Calu3 (cell line): ENCODE data around the gene HIRIP3. TPM values are rescaled to one million over a fixed set of nuclear protein-coding genes. Genes with fewer than 3 reads are reported as not detected.

ENCODE experiments used
- BruUV-seq: library from RNA; stranded (reverse); fragments of 400-500 nt; replicated peaks from 2 replicates; lab custom pipeline; 2021; lab: Mats Ljungman, UMichigan
- CTCF ChIA-PET: fragments of 300-600 bp; sonication (Branson Sonifier 250); formaldehyde crosslinking; loops from one replicate; lab custom pipeline; 2022; ENCODE audit warnings: antibody characterized with exemption; lab: Charles Lee
- DNase-seq: peaks from one replicate; pipeline ENCODE4 v3.0.0; 2022
- H3K27ac Mint-ChIP-seq: one replicate; pipeline ENCODE4 v1.8.0; 2022; ENCODE audit warnings: mixed read lengths; ENCODE audit not compliant: unreplicated experiment
- H3K27me3 Mint-ChIP-seq: one replicate; pipeline ENCODE4 v1.8.0; 2022; ENCODE audit warnings: mixed read lengths; ENCODE audit not compliant: unreplicated experiment
- H3K36me3 Mint-ChIP-seq: one replicate; pipeline ENCODE4 v1.8.0; 2022; ENCODE audit warnings: mild to moderate bottlenecking, moderate library complexity, mixed read lengths; ENCODE audit not compliant: insufficient read depth, unreplicated experiment
- H3K4me1 Mint-ChIP-seq: one replicate; pipeline ENCODE4 v1.8.0; 2022; ENCODE audit warnings: mild to moderate bottlenecking, low read depth, mixed read lengths; ENCODE audit not compliant: unreplicated experiment
- H3K4me3 Mint-ChIP-seq: one replicate; pipeline ENCODE4 v1.8.0; 2022; ENCODE audit warnings: mild to moderate bottlenecking, low read depth, moderate library complexity, mixed read lengths; ENCODE audit not compliant: unreplicated experiment
- H3K9me3 Mint-ChIP-seq: one replicate; pipeline ENCODE4 v1.8.0; 2022; ENCODE audit warnings: low read depth, mixed read lengths; ENCODE audit not compliant: unreplicated experiment
- intact Hi-C: fragments of 100-400 bp; cut with micrococcal nuclease; formaldehyde crosslinking; loops from one replicate; pipeline ENCODE4 v1.10.0; 2022; ENCODE audit not compliant: unreplicated experiment
- total RNA-seq: library from RNA; stranded (reverse); gene quantifications from 2 replicates; pipeline ENCODE4 v1.2.3, GENCODE V29; 2022
- TF ChIP-seq, protein P1 (sequence below): fragments of 200-600 bp; IDR thresholded peaks from one replicate; pipeline ENCODE4 v1.8.0; 2022; ENCODE audit warnings: antibody characterized with exemption; ENCODE audit not compliant: unreplicated experiment

The HIRIP3 gene
- total RNA-seq, 1 experiment from 2014 or later, result 28.5 TPM

DNA sequence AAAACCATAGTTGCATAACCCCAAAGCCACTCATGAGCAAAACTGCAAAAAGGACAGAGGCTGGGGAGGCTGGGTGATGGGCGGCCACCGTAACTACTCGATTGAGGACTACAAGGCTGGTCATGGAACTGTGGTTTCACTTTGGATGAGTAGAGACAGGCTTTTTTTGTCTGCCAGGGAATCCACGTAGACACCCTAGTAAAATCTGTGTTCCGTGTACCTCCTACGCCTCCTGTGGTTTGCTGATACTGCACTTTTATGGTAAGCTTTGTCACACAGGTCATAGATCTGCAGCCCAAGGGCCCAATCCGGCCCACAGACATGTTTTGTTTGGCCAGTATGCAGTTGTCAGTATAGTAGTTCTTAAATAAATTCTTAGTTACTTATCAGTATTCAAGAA is 37.9 kb upstream of the HIRIP3 start:
- BruUV-seq, result no TSS peak
- Mint-ChIP-seq H3K27ac (no peak overlapping the region), H3K27me3 (peaks cover 76% of the 10 kb centered on the region), H3K4me3 (no peak overlapping the region), H3K36me3 (no peaks in the 10 kb centered on the region), H3K4me1 (peaks cover under 1% of the 10 kb centered on the region), H3K9me3 (no peaks in the 10 kb centered on the region)
- TF ChIP-seq, protein P1, sequence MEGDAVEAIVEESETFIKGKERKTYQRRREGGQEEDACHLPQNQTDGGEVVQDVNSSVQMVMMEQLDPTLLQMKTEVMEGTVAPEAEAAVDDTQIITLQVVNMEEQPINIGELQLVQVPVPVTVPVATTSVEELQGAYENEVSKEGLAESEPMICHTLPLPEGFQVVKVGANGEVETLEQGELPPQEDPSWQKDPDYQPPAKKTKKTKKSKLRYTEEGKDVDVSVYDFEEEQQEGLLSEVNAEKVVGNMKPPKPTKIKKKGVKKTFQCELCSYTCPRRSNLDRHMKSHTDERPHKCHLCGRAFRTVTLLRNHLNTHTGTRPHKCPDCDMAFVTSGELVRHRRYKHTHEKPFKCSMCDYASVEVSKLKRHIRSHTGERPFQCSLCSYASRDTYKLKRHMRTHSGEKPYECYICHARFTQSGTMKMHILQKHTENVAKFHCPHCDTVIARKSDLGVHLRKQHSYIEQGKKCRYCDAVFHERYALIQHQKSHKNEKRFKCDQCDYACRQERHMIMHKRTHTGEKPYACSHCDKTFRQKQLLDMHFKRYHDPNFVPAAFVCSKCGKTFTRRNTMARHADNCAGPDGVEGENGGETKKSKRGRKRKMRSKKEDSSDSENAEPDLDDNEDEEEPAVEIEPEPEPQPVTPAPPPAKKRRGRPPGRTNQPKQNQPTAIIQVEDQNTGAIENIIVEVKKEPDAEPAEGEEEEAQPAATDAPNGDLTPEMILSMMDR, result no peak
- CTCF ChIA-PET, result interaction anchor here (0.6 to 1.0 kb wide), 2 partner anchors 15 to 116 kb away, joined by 3 read pairs; no protein-coding TSS in a partner anchor
- intact Hi-C loops, result no loop called here
- no peak for DNase-seq

DNA sequence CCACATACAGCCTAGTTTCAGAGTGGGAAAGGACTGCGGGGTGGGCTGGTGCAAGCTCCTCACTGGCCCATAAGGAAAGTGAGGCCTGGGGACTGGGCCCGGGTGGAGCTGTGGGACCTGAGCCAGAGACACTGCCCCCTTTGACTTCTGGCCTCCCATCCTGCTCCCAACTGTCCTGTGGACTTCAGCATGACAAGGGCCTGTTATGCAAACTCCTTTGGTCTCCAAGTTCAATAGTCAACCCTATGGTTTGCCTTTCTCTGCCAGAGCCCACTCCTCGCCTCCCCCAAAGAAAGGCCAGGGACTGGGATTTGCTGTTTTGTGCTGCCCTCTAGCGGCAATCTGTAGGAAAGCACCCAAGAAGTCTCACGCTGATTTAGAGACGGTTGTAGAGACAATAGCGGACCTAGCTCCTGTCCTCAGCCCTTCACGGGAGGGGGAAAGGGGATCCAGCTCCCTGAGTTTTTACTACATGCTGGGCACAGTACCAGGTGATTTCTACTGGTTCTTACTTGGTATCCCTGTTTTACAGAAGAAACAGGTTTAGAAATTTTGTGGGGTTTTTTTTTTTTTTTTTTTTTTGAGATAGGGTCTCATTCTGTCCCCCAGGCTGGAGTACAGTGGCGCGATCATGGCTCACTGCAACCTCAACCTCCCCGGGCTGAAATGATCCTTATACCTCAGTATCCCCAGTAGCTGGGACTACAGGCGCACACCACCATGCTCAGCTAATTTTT is 36.8 kb upstream of the HIRIP3 start:
- no peak overlapping the region for H3K27ac Mint-ChIP-seq
- H3K4me3 Mint-ChIP-seq, result peak overlapping the region; percentile 18
- H3K36me3 Mint-ChIP-seq, result peaks cover 6% of the 10 kb centered on the region
- CTCF ChIA-PET, result interaction anchor here (0.5 to 2.2 kb wide), 18 partner anchors 9 to 1003 kb away, joined by 3 to 12 read pairs (median 4); partner anchors contain the start of genes ASPHD1, C16orf92, DOC2A and MVP
- peak; percentile 74 for DNase-seq
- TF ChIP-seq, protein P1, result peak; percentile 93
- no peaks in the 10 kb centered on the region for H3K9me3 Mint-ChIP-seq
- intact Hi-C loops, result no loop called here
- BruUV-seq, result no TSS peak
- H3K4me1 Mint-ChIP-seq, result peaks cover 9% of the 10 kb centered on the region
- H3K27me3 Mint-ChIP-seq, result peaks cover 86% of the 10 kb centered on the region

DNA sequence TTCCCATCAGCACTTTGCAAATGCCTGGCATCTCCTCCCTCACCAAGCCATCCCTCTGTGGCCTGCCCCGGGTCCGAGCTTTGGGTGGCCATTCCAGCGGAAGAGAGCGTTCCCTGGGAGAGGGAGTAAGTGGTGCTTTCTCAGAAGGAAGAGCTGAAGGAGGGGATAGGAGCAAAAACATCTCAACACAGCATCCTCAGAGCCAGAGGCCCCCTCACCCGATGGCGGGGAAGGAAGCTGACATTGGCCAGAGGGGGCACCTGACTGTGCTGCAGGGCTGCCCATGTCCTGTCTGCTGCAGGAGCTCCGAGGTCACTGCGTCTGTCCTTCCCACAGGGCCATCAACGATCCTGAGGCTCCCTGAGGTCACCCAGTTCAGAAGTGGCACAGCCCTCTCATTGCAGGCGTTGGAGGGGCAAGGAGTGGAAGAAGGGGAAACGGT is 36.1 kb upstream of the HIRIP3 start:
- CTCF ChIA-PET, result interaction anchor here (1.0 to 2.2 kb wide), 7 partner anchors 8 to 340 kb away, joined by 3 to 10 read pairs (median 6); partner anchors contain the start of genes ASPHD1, C16orf92, PAGR1 and SEZ6L2
- Mint-ChIP-seq H3K36me3 (peaks cover 6% of the 10 kb centered on the region), H3K27ac (no peak overlapping the region), H3K9me3 (no peaks in the 10 kb centered on the region), H3K4me1 (peaks cover 9% of the 10 kb centered on the region), H3K27me3 (peaks cover 89% of the 10 kb centered on the region), H3K4me3 (peak overlapping the region; percentile 46)
- BruUV-seq, result no TSS peak
- DNase-seq, result no peak
- intact Hi-C loops, result no loop called here
- TF ChIP-seq, protein P1, result no peak

DNA sequence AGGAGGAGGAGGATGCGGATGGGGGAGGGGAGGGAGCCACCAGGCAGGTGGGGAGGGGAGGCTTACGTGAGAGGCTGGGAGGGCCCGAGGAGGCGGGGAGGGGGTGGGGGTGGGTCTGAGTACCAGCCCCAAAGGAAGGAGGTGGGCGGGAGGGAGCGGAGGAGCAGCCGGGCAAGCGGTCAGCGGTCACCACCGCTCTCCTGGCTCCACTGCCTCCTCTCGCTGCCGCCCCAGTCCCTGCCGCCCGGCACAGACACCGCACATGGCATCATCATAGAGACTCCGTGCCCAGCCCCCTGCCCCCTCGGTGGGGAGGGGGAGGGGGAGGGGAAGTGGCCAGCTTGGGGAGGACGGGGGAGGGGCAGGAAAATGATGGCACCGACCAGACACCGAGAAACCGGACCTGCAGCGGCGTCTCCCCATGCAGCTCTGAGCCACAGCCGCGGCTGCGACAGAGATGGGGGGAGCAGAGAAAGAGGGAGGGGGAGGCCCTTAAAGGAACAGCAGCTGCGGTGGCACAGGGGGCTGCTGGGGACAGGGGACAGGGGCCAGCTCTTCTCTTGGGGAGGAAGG is 35.5 kb upstream of the HIRIP3 start, which contains the start of gene TLCD3B:
TLCD3B (minus strand) TSS at position 431 of the 573 bp plus-strand sequence. CDS start 744 bp downstream, outside the sequence.
- H3K4me3 Mint-ChIP-seq, result peak within 1 kb of the TSS; percentile 46
- TF ChIP-seq, protein P1, result no peak
- CTCF ChIA-PET, result interaction anchor here (0.6 to 2.2 kb wide), 3 partner anchors 131 to 355 kb away, joined by 4 to 10 read pairs (median 7); partner anchors contain the start of genes ASPHD1 and SEZ6L2
- intact Hi-C loops, result no loop called here
- no peaks in the 10 kb centered on the region for H3K9me3 Mint-ChIP-seq
- peaks cover 89% of the 10 kb centered on the region for H3K27me3 Mint-ChIP-seq
- no peak within 1 kb of the TSS for H3K27ac Mint-ChIP-seq
- DNase-seq, result no peak
- H3K4me1 Mint-ChIP-seq, result peaks cover 9% of the 10 kb centered on the region
- BruUV-seq, result no TSS peak
- peaks cover 6% of the 10 kb centered on the region for H3K36me3 Mint-ChIP-seq
